ENCODE measurements around the gene CDK11B. TPM values are rescaled to one million over a fixed set of nuclear protein-coding genes. Genes with fewer than 3 reads are reported as not detected.

CDK11B gene
- total RNA-seq, 1 donor from 2014 or later, result 29.7 TPM

DNA sequence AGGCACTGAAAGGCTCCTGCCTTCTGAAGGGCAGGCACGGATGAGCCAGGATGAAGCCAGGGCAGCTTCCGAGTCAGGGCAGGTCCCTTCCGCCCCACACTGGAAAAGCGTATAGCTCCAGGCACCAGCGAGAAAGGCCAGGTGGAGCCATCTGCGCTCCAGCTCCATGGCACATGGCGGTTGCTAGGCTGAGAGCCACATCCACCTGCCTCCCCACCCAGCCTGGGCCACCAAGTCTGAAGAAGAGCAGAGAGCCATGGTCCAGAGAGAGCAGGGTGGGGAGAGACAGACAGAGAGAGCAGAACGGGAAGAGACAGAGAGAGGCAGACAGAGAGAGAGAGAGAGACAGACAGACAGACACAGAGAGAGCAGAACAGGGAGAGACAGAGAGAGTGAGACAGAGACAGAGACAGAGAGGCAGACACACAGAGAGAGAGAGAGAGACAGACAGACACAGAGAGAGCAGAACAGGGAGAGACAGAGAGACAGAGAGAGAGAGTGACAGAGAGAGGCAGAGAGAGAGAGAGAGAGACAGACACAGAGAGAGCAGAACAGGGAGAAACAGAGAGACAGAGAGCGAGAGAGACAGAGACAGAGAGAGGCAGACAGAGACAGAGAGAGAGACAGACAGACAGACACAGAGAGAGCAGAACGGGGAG, 64.1 kb downstream of the CDK11B start:
- no peaks in the 10 kb centered on the region for H3K9me3 Mint-ChIP-seq (ENCODE audit: unreplicated experiment)
- no peaks in the 10 kb centered on the region for H3K36me3 Mint-ChIP-seq (ENCODE audit: unreplicated experiment)
- H3K4me1 Mint-ChIP-seq (ENCODE audit: unreplicated experiment), result peaks cover 12% of the 10 kb centered on the region
- no peak for DNase-seq (ENCODE audit: extremely low spot score, unreplicated experiment)
- H3K27ac Mint-ChIP-seq (ENCODE audit: unreplicated experiment), result no peak overlapping the region
- TF ChIP-seq, protein P1, sequence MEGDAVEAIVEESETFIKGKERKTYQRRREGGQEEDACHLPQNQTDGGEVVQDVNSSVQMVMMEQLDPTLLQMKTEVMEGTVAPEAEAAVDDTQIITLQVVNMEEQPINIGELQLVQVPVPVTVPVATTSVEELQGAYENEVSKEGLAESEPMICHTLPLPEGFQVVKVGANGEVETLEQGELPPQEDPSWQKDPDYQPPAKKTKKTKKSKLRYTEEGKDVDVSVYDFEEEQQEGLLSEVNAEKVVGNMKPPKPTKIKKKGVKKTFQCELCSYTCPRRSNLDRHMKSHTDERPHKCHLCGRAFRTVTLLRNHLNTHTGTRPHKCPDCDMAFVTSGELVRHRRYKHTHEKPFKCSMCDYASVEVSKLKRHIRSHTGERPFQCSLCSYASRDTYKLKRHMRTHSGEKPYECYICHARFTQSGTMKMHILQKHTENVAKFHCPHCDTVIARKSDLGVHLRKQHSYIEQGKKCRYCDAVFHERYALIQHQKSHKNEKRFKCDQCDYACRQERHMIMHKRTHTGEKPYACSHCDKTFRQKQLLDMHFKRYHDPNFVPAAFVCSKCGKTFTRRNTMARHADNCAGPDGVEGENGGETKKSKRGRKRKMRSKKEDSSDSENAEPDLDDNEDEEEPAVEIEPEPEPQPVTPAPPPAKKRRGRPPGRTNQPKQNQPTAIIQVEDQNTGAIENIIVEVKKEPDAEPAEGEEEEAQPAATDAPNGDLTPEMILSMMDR (IDR thresholded peaks at IDR 0.05), result no peak
- no peak overlapping the region for H3K4me3 Mint-ChIP-seq (ENCODE audit: unreplicated experiment)
- H3K27me3 Mint-ChIP-seq (ENCODE audit: unreplicated experiment), result no peaks in the 10 kb centered on the region

DNA sequence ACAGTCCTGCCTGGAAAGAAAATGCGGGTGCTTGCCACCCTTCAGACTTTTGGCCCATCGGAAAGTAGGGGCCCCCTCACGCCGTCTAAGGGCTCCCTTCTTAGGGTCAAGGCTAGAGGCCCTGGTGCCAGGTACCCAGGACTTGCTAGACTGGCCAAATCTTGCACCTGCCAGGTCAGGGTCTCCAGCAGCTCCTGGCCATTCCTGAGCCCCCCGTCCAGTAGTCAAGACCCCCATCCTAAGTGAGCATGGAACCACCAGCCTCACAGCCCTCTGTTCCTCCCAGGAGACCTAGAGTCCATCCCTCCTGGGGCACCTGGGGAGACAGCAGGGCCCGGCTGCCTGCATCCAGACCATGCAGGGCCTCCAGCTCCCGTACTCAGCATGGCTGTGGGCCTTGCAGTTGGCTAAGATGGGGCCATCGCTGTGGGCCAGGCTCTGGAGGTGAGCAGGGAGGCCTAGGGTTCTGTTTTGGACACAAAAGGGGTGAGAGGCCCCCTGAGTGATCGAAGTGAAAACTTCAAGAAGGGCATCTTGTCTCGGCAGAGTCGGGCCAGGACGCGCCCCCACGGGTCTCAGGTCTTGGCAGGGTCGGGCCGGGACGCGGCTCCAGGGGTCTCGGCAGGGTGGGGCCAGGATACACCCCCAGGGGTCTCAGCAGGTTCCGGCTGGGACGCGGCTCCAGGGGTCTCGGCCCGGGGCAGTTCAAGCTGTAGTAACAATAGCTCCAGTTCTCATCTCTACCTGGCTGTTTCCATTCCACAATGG, 64.8 kb downstream of the CDK11B start:
- H3K36me3 Mint-ChIP-seq (ENCODE audit: unreplicated experiment), result no peaks in the 10 kb centered on the region
- no peak overlapping the region for H3K27ac Mint-ChIP-seq (ENCODE audit: unreplicated experiment)
- no peak overlapping the region for H3K4me3 Mint-ChIP-seq (ENCODE audit: unreplicated experiment)
- H3K9me3 Mint-ChIP-seq (ENCODE audit: unreplicated experiment), result no peaks in the 10 kb centered on the region
- H3K27me3 Mint-ChIP-seq (ENCODE audit: unreplicated experiment), result no peaks in the 10 kb centered on the region
- no peak for DNase-seq (ENCODE audit: extremely low spot score, unreplicated experiment)
- peaks cover 12% of the 10 kb centered on the region for H3K4me1 Mint-ChIP-seq (ENCODE audit: unreplicated experiment)
- TF ChIP-seq, protein P1 (IDR thresholded peaks at IDR 0.05), result no peak

DNA sequence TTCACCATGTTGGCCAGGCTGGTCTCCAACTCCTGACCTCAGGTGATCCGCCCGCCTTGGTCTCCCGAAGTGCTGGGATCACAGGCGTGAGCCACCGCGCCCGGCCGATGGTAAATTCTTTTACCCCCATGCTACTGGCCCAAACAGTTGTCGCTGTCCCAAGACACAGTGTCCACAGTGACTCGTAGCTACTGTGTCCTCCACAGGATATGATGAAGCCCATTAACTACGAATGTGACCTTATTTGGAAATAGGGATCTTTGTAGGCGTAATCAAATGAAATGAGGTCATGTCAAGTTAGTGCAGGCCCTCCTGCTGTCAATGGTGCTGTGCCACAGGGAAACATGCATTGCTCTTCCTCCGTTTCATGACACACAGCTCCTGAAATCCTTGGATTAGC, 67.4 kb downstream of the CDK11B start:
- no peak overlapping the region for H3K4me3 Mint-ChIP-seq (ENCODE audit: unreplicated experiment)
- TF ChIP-seq, protein P1 (IDR thresholded peaks at IDR 0.05), result no peak
- no peaks in the 10 kb centered on the region for H3K4me1 Mint-ChIP-seq (ENCODE audit: unreplicated experiment)
- H3K9me3 Mint-ChIP-seq (ENCODE audit: unreplicated experiment), result no peaks in the 10 kb centered on the region
- H3K27me3 Mint-ChIP-seq (ENCODE audit: unreplicated experiment), result no peaks in the 10 kb centered on the region
- no peak for DNase-seq (ENCODE audit: extremely low spot score, unreplicated experiment)
- H3K36me3 Mint-ChIP-seq (ENCODE audit: unreplicated experiment), result no peaks in the 10 kb centered on the region
- no peak overlapping the region for H3K27ac Mint-ChIP-seq (ENCODE audit: unreplicated experiment)

Other genes with a start within 250 kb of the CDK11B start
- 0.21 and 0.24 TPM in 2 replicates for gene ANKRD65, start 237.7 kb downstream of the CDK11B start, total RNA-seq
- 15.6 and 17.5 TPM in 2 replicates for gene VWA1, start 223.3 kb downstream of the CDK11B start, total RNA-seq
- gene ATAD3C, start 209.3 kb downstream of the CDK11B start, total RNA-seq, result 0.27 and 0.44 TPM in 2 replicates
- 26.9 and 28.6 TPM in 2 replicates for gene ATAD3B, start 187.2 kb downstream of the CDK11B start, total RNA-seq
- gene ATAD3A, start 146.8 kb downstream of the CDK11B start, total RNA-seq, result 30.0 and 31.7 TPM in 2 replicates
- gene TMEM240, start 118.4 kb downstream of the CDK11B start, total RNA-seq, result 12.4 and 16.6 TPM in 2 replicates
- 117 and 121 TPM in 2 replicates for gene SSU72, start 84.1 kb downstream of the CDK11B start, total RNA-seq
- gene FNDC10, start 58.9 kb downstream of the CDK11B start, total RNA-seq, result 25.6 and 28.0 TPM in 2 replicates
- gene MIB2, start 43.5 kb downstream of the CDK11B start, total RNA-seq, result 105 and 108 TPM in 2 replicates
- 4.8 and 8.5 TPM in 2 replicates for gene MMP23B, start 26.8 kb downstream of the CDK11B start, total RNA-seq
- 84.9 and 85.2 TPM in 2 replicates for gene SLC35E2B, start 33.8 kb upstream of the CDK11B start, total RNA-seq
- gene CDK11A, start 65.4 kb upstream of the CDK11B start, total RNA-seq, result 44.2 and 51.3 TPM in 2 replicates
- 75.2 and 84.3 TPM in 2 replicates for gene NADK, start 119.5 kb upstream of the CDK11B start, total RNA-seq
- gene GNB1, start 232.1 kb upstream of the CDK11B start, total RNA-seq, result 394 and 407 TPM in 2 replicates

Data from osteocyte (in vitro differentiated cells).